ENCODE data around the gene ATP13A3. TPM values are rescaled to one million over a fixed set of nuclear protein-coding genes. Genes with fewer than 3 reads are reported as not detected.

The ATP13A3 gene
- total and polyA plus RNA-seq, 9 of the 15 experiments (the other 6 are each of a cell fraction or from before 2014, with no cell fraction given): 16.6 to 135 (median 86.6) TPM

DNA sequence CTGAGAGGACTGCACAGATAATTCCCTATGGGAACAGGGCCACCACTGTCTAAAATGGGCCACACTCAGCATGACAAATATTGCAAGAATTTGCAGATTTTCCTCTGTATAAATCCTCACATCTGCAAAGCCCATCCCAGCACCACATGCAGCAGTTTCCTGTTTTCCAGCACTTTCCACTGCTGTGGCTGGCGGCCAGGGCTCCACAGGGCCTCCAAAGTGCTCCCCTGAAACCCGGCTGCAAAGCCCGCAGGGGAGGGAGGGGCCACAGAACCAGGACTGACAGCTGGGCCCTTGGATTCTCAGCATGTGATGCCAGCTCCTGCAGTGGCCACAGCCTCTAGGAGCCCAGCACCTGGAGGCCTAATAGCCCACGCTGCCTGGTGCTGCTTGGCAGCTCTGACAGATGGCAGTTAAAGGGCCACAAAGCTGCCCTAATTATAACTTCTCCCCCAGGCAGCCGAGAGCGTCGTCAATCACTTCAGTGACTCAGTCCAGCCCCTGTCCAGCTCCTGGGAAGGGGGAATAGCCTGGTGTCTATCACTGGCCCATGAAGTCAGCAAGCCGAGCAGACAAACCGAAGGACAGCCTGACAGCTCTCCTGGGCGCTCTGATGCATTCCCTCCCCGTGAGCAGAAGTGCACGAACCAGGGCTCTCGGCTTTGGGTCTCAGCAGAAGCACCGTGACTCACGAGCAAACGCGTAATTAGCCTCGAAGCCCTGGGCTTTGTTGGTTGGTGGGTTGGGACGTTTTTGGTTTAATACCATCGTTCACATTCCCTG, 122.0 kb downstream of the ATP13A3 start:
- Histone ChIP-seq H3K9ac (ENCODE audit: insufficient read depth in 1 of 2, low read depth in 2 of 2, low read length in 2 of 2) (no peak overlapping the region), H3K4me2 (ENCODE audit: insufficient read depth, low read length) (no peak overlapping the region), H4K20me1 (replicated peaks; ENCODE audit: control insufficient read depth, insufficient read depth, low read length) (0 out of 2 replicates have a peak, but pooled peaks cover 8% of the 10 kb centered on the region), H3K79me2 (ENCODE audit: control insufficient read depth, insufficient read depth, low read length) (no peaks in the 10 kb centered on the region), H3K27ac (ENCODE audit: extremely low read depth, low read depth, low read length) (no peak overlapping the region), H3K9me3 (replicated peaks; ENCODE audit: control insufficient read depth, insufficient read depth, low read depth, low read length) (no peaks in the 10 kb centered on the region), H3K4me3 (no peak overlapping the region), H2AFZ (ENCODE audit: low read depth, low read length) (no peak overlapping the region), H3K4me1 (replicated peaks in 1 of 2; ENCODE audit: control insufficient read depth in 2 of 2, insufficient read depth in 2 of 2, low read length in 2 of 2) (peaks cover 0 to 3% of the 10 kb centered on the region in 2 experiments; a peak in 2 of 5 replicates), H3K9me1 (ENCODE audit: control insufficient read depth, insufficient read depth, low read length) (no peaks in the 10 kb centered on the region), H3K27me3 (ENCODE audit: control insufficient read depth in 2 of 2, insufficient read depth in 2 of 2, low read length in 2 of 2) (peaks cover 70 to 93% of the 10 kb centered on the region in 2 experiments), H3K36me3 (ENCODE audit: control insufficient read depth, insufficient read depth, low read length) (no peaks in the 10 kb centered on the region)
- no TSS peak for BruUV-seq (replicated peaks)
- in situ Hi-C loops (cut with MboI): no loop called here
- POLR2A ChIA-PET: interaction anchor here (0.7 to 1.5 kb wide), 3 partner anchors 9 to 16 kb away, joined by 3 to 6 read pairs (median 4); no protein-coding TSS in a partner anchor
- FAIRE-seq (no peak), DNase-seq (ENCODE audit: extremely low read depth in 1 of 4, low spot score in 3 of 4) (no peak), ATAC-seq (peak; percentile 11; the same call in 2 of the 3 replicates)
- CTCF ChIA-PET (ENCODE audit: low intra/inter-chr PET ratio): no interaction called here
- intact Hi-C loops (cut with micrococcal nuclease): no loop called here
- WGBS (ENCODE audit: insufficient coverage, low coverage, missing lambda C conversion rate): 2% methylated on average over 18 of the region's 20 CpGs
- TF ChIP-seq NRF1 (conservative IDR thresholded peaks at IDR 0.05 in 1 of 2, IDR thresholded peaks at IDR 0.05 in 1 of 2) (no peak), MEIS2 (IDR thresholded peaks at IDR 0.05; ENCODE audit: partially characterized antibody) (peak; percentile 59), PKNOX1 (IDR thresholded peaks at IDR 0.05) (0 out of 2 replicates have a peak, but pooled peaks have one; percentile 37)
- TF ChIP-seq, protein P1, sequence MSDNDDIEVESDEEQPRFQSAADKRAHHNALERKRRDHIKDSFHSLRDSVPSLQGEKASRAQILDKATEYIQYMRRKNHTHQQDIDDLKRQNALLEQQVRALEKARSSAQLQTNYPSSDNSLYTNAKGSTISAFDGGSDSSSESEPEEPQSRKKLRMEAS (CRISPR knock-in tag; IDR thresholded peaks at IDR 0.05): 0 out of 2 replicates have a peak, but pooled peaks have one; percentile 16
